Naive thymus-derived CD8-positive, alpha-beta T cell (primary cell): Measurements from ENCODE around the gene PTPN7. TPM values are rescaled to one million over a fixed set of nuclear protein-coding genes. Genes with fewer than 3 reads are reported as not detected.

Experiments used
- ATAC-seq, 2 donors: fragments of 150-1000 bp; cut with Tn5 transposase in 1 of 2; sonication (Bioruptor Pico), chemical (Tn5 transposase) in 1 of 2; 1 replicate in 1 of 2; 2 replicates in 1 of 2; pipeline ENCODE4 v1.10.0; 2021; ENCODE audit warnings: mild to moderate bottlenecking in 2 of 2, moderate library complexity in 2 of 2
- POLR2A ChIA-PET: fragments of 350-600 bp; sonication (Branson Sonifier 250); formaldehyde crosslinking; loops from one replicate; lab custom pipeline; 2021; ENCODE audit warnings: antibody characterized with exemption; lab: Charles Lee
- DNase-seq, 10 donors: peaks; one replicate each; pipeline versions ENCODE4 v3.0.0 to v3.0.0-alpha.2; 2020 to 2022
- H3K27ac Mint-ChIP-seq, 10 donors: one replicate each; pipeline ENCODE4 v1.8.0; 2020 to 2022; ENCODE audit warnings: mild to moderate bottlenecking in 10 of 10, mixed read lengths in 10 of 10, moderate library complexity in 4 of 10, inconsistent platforms in 1 of 10
- H3K27me3 Mint-ChIP-seq, 5 donors: one replicate each; pipeline ENCODE4 v1.8.0; 2021 to 2022; ENCODE audit warnings: mixed read lengths in 5 of 5
- H3K36me3 Mint-ChIP-seq, 3 donors: one replicate each; pipeline ENCODE4 v1.8.0; 2020 to 2022; ENCODE audit warnings: mixed read lengths in 3 of 3, mild to moderate bottlenecking in 2 of 3, inconsistent platforms in 1 of 3
- H3K4me1 Mint-ChIP-seq, 4 donors: one replicate each; pipeline ENCODE4 v1.8.0; 2021 to 2022; ENCODE audit warnings: mixed read lengths in 4 of 4
- H3K4me3 Mint-ChIP-seq, 10 donors: one replicate each; pipeline ENCODE4 v1.8.0; 2020 to 2022; ENCODE audit warnings: mild to moderate bottlenecking in 10 of 10, mixed read lengths in 10 of 10, moderate library complexity in 6 of 10, inconsistent platforms in 1 of 10
- H3K9me3 Mint-ChIP-seq, 9 donors: one replicate each; pipeline ENCODE4 v1.8.0; 2020 to 2022; ENCODE audit warnings: mixed read lengths in 9 of 9, mild to moderate bottlenecking in 3 of 9, inconsistent platforms in 1 of 9, moderate library complexity in 1 of 9
- polyA plus RNA-seq, 3 donors: library from polyadenylated mRNA; unstranded; fragments of 300-500 nt; fragmentation: Illumina TruSeq; gene quantifications; one replicate each; pipeline ENCODE4 v1.2.3, GENCODE V29; 2021
- total RNA-seq, 8 experiments: library from RNA in 2 of 8; stranded (reverse) in 2 of 8; gene quantifications; one replicate each; pipeline ENCODE4 v1.2.3 and lab custom pipeline; 2021 to 2026

PTPN7 gene
- total and polyA plus RNA-seq, 5 experiments from 2014 or later: 35.9 to 44.4 (median 37.7) TPM

DNA sequence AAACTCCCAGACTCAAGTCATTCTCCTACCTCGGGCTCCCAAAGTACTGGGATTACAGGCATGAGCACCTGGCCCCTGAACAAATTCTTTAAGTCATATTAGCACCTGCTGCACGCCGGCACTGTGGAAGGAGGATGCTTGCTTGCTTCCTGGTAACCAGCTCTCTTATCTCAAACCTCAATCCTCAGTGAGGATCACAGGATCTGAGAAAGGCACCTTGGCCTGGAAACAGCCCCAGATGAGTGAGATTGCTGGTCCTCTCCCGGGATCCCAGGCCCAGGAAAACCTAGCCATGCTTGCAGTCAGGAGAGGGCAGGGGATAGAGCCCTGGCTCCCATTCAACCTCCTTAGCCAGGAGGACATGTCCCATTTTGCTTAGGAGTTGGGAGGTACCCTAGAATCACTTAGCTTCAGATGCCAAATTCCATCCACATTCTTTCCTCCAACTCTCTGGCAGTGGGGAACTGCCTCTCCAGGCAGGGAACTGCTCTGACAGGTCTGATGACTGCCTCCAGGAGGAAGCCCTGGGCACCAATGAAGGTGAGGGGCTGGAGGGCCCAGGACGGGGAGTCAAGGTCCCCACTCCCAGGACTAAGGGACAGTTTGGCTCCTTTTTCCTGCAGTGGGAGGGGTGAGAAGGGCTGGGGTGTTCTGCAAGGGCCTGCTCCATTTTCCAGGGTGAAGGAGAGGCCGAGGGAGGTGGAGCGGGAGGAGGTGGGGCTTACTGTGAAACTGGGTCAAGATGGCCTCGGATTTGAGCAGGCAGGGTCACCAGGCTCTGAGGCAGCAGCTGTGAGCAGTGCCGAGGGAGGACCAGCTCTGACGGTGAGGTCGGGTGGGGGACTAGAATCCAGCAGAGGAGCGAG is 28.2 kb downstream of the PTPN7 start:
- Mint-ChIP-seq H3K4me3 (peak overlapping the region in 1 of 10 donors; percentile 38), H3K36me3 (peaks cover 0 to 40% (median 0%) of the 10 kb centered on the region in 3 donors), H3K27me3 (peaks cover 0 to 8% (median 2%) of the 10 kb centered on the region in 5 donors), H3K4me1 (peaks cover 0 to 13% (median 4%) of the 10 kb centered on the region in 4 donors), H3K27ac (peak overlapping the region in 8 of 10 donors; percentile 22 to 77 (median 48)), H3K9me3 (no peaks in the 10 kb centered on the region)
- POLR2A ChIA-PET: no interaction called here
- ATAC-seq (no peak), DNase-seq (no peak)

DNA sequence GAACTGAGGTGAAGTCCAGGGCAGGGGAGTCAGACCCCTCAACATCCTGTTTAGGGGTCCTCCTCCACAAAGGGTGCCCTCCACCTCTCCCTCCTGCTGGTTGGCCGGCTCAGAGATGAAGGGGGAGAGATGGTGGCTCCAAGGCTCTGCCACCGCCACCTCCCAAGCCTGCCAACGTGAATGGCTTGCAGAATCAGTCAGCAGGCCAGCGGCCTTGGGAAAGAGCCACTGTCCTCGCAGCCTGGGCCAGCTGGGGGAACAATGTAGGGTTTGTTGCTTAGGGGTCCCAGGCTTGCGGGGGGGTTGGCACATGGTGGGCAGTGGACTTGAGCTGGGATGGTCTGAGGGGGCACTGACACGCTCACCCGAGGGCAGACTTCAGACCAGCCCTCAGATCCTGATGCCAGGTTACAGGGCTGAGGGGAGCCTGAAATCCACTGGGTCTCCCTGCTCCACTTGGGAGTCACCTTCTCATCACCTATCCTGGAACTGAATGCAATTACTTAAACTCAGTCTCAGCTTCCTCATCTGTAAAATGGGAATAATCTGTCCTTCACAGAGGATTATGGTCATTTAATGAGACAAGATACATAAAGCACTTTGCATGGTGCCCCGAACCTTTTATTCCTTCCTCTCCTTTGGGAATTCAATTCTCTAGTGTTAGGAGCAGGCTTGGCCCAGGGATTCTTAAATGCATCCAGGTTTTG is 29.4 kb downstream of the PTPN7 start:
- ATAC-seq (no peak), DNase-seq (no peak)
- Mint-ChIP-seq H3K27me3 (peaks cover 0 to 20% (median 9%) of the 10 kb centered on the region in 5 donors), H3K36me3 (peaks cover 0 to 35% (median 0%) of the 10 kb centered on the region in 3 donors), H3K27ac (peak overlapping the region in 1 of 10 donors; percentile 22), H3K4me3 (no peak overlapping the region), H3K4me1 (peaks cover 0 to 13% (median 4%) of the 10 kb centered on the region in 4 donors), H3K9me3 (no peaks in the 10 kb centered on the region)
- POLR2A ChIA-PET: interaction anchor here (1.2 kb wide), 1 partner anchor 29 kb away, joined by 3 read pairs; the partner anchor contains the start of gene PTPN7

DNA sequence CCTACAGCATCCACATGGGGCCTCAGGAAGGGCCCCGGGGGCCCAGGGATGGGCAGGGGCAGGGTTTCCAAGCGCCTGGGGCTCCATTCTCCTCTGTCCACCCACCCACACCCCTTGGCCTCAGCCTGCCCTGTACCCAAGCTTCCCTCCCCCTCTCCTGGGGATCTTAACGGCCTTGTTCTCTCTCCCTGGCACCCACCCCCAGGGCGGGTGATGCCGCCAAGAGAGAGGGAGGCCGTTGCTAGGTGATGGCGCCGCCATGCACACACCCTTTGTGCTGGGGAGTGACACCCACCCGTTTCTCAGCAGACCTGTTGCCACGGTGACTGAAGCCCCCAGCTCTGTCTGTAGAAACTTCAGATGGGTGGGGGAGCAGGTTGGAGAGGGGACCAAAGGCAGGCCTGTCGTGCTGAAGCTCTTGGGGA is 30.1 kb downstream of the PTPN7 start:
- peaks cover 0 to 10% (median 4%) of the 10 kb centered on the region in 4 donors for H3K4me1 Mint-ChIP-seq
- peaks cover 0 to 31% (median 0%) of the 10 kb centered on the region in 3 donors for H3K36me3 Mint-ChIP-seq
- peak overlapping the region in 1 of 10 donors; percentile 51 for H3K27ac Mint-ChIP-seq
- no peak overlapping the region for H3K4me3 Mint-ChIP-seq
- POLR2A ChIA-PET: interaction anchor here (1.2 to 1.4 kb wide), 2 partner anchors 13 to 30 kb away, joined by 3 to 5 read pairs; partner anchors contain the start of gene PTPN7
- no peak for ATAC-seq
- H3K27me3 Mint-ChIP-seq: peaks cover 0 to 27% (median 9%) of the 10 kb centered on the region in 5 donors
- no peaks in the 10 kb centered on the region for H3K9me3 Mint-ChIP-seq
- DNase-seq: no peak

DNA sequence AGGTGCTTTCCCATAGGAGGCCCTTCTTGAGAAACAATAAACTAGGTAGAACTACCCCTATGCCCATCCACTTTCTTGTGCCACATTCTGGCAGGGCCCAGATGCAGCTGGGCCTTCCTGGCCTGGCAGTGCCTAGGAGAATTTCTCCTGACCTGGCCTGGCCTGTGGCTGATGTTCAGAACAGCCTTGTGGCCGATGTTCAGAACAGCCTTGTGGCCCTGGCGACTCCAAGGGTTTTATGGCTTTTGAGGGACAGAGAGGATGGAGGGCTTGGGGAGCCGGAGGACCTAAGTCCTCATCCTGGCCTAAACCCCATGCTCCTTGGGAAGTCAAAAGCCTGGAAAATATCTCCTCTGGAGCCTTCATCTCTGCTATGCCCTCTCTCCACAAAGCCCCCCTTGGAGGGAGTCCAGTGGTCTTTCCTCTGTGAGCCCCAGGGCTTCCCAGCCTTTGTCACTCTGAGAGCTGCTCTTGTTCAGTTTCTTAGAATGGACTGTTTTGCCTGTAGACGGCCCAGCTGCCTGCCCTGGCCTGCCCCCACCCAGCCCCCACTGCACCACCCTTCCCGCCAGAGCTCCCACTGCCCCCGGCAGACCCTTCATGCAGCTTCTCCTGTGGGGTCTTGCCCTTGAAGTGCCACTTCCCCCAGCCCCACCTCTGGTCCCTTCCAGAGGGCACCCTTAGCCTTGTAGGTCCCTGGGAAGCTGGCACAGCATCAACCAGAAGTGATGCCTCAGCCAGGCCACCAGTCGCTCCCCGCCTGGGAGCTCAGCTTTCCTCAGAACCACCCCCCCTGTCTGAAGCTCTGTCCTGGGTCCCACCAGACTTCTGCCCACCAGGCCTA is 30.7 kb downstream of the PTPN7 start:
- ATAC-seq: peak in 1 of 2 donors; percentile 12
- POLR2A ChIA-PET: interaction anchor here (1.4 kb wide), 1 partner anchor 13 kb away, joined by 5 read pairs; no protein-coding TSS in a partner anchor
- H3K9me3 Mint-ChIP-seq: no peaks in the 10 kb centered on the region
- H3K4me1 Mint-ChIP-seq: peaks cover 0 to 9% (median 3%) of the 10 kb centered on the region in 4 donors
- no peak for DNase-seq
- H3K27ac Mint-ChIP-seq: peak overlapping the region in 2 of 10 donors; percentile 41 to 51
- H3K36me3 Mint-ChIP-seq: peaks cover 0 to 27% (median 0%) of the 10 kb centered on the region in 3 donors
- H3K4me3 Mint-ChIP-seq: no peak overlapping the region
- H3K27me3 Mint-ChIP-seq: peaks cover 0 to 27% (median 9%) of the 10 kb centered on the region in 5 donors

DNA sequence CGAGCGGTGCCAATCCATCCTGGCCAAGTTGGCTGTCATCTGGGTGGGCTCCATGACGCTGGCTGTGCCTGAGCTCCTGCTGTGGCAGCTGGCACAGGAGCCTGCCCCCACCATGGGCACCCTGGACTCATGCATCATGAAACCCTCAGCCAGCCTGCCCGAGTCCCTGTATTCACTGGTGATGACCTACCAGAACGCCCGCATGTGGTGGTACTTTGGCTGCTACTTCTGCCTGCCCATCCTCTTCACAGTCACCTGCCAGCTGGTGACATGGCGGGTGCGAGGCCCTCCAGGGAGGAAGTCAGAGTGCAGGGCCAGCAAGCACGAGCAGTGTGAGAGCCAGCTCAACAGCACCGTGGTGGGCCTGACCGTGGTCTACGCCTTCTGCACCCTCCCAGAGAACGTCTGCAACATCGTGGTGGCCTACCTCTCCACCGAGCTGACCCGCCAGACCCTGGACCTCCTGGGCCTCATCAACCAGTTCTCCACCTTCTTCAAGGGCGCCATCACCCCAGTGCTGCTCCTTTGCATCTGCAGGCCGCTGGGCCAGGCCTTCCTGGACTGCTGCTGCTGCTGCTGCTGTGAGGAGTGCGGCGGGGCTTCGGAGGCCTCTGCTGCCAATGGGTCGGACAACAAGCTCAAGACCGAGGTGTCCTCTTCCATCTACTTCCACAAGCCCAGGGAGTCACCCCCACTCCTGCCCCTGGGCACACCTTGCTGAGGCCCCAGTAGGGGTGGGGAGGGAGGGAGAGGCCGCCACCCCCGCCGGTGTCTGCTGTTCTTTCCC is 32.4 kb downstream of the PTPN7 start:
- no peak for ATAC-seq
- no peak overlapping the region for H3K27ac Mint-ChIP-seq

DNA sequence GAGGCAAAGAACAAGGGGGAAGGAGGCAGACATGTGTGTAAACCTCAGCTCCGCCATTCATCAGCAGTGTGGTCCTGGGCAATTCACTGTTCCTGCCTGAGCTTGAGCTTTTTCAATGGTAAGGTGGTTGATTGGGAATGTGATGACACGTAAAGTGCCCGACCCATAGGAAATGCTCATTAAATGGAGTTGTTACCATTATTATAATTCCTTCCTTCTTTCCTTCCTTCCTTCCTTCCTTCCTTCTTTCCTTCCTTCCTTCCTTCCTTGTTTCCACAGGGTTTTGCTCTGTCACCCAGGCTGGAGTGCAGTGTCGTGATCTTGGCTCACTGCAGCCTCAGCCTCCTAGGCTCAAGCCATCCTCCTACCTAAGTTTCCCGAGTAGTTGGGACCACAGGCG is 33.3 kb downstream of the PTPN7 start:
- DNase-seq (no peak), ATAC-seq (no peak)
- peaks cover 0 to 6% (median 3%) of the 10 kb centered on the region in 4 donors for H3K4me1 Mint-ChIP-seq
- H3K27me3 Mint-ChIP-seq: peaks cover 3 to 45% (median 13%) of the 10 kb centered on the region in 5 donors
- H3K4me3 Mint-ChIP-seq: no peak overlapping the region
- H3K9me3 Mint-ChIP-seq: no peaks in the 10 kb centered on the region
- peaks cover 0 to 2% (median 0%) of the 10 kb centered on the region in 3 donors for H3K36me3 Mint-ChIP-seq
- POLR2A ChIA-PET: no interaction called here
- no peak overlapping the region for H3K27ac Mint-ChIP-seq

More for the DNA sequence above, 32.4 kb downstream of the PTPN7 start:
- DNase-seq: no peak
- POLR2A ChIA-PET: no interaction called here
- Mint-ChIP-seq H3K27me3 (peaks cover 3 to 42% (median 13%) of the 10 kb centered on the region in 5 donors), H3K4me1 (peaks cover 0 to 9% (median 3%) of the 10 kb centered on the region in 4 donors), H3K4me3 (no peak overlapping the region), H3K36me3 (peaks cover 0 to 11% (median 0%) of the 10 kb centered on the region in 3 donors), H3K9me3 (no peaks in the 10 kb centered on the region)

DNA sequence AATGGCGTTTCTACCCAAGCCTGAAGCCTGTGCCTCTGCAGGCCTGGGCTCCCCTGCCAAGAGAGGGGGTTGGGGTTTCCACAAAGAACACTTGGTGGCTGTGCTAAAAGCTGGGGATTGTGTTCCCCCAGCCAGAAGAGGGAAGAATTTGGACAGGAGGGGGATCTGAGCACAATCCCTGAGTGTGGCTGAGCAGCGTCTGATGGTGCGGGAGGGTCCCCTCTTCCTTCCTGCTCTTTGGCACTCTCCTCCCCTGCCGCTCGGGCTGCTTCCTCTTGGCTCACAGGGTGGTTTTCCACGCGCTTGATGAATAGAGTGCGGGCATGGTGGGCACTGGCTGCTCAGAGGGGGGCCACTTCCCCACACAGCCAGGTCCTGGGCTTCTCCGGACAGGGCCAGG is 34.0 kb downstream of the PTPN7 start:
- Mint-ChIP-seq H3K27me3 (peaks cover 3 to 51% (median 19%) of the 10 kb centered on the region in 5 donors), H3K4me3 (no peak overlapping the region), H3K36me3 (no peaks in the 10 kb centered on the region), H3K4me1 (peaks cover 0 to 4% (median under 1%) of the 10 kb centered on the region in 4 donors), H3K9me3 (no peaks in the 10 kb centered on the region), H3K27ac (no peak overlapping the region)
- DNase-seq: no peak
- no peak for ATAC-seq
- POLR2A ChIA-PET: no interaction called here

DNA sequence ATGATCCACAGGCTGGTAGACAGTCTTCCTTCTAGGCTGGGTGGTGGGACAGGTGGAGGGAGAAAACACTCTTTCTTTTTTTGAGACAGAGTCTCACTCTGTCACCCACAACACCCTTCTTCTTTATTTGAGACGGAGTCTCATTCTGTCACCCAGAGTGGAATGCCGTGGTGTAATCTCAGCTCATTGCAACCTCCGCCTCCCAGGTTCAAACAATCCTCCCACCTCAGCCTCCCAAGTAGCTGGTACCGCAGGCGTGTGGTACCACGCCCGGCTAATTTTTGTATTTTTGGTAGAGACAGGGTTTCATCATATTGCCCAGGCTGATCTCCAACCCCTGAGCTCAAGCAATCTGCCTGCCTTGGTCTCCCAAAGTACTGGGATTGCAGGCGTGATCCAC is 34.8 kb downstream of the PTPN7 start:
- Mint-ChIP-seq H3K27me3 (peaks cover 3 to 56% (median 22%) of the 10 kb centered on the region in 5 donors), H3K36me3 (no peaks in the 10 kb centered on the region), H3K4me1 (peaks cover 0 to 4% (median 0%) of the 10 kb centered on the region in 4 donors), H3K4me3 (no peak overlapping the region), H3K9me3 (no peaks in the 10 kb centered on the region), H3K27ac (no peak overlapping the region)
- DNase-seq (no peak), ATAC-seq (no peak)
- POLR2A ChIA-PET: no interaction called here

DNA sequence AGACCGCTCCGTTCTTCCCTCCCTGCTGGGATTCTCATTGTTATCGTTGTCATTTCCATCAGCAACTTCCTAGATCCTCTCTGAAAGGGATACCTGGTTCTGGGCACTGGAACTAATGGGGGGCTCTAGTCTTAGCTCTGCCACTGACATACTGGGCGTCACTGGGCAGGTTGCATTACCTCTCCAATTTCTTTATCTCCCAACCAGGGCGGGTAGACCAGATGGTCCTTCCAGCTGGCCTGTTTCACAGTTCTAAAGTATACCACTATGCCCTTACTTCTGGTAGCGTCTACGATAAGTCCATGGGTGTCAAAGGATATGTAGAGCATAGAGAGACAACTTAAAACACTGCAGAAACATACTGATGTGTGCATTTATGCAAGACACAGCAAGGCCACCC is 36.3 kb downstream of the PTPN7 start:
- H3K4me1 Mint-ChIP-seq: peaks cover 0 to 3% (median 0%) of the 10 kb centered on the region in 4 donors
- POLR2A ChIA-PET: no interaction called here

DNA sequence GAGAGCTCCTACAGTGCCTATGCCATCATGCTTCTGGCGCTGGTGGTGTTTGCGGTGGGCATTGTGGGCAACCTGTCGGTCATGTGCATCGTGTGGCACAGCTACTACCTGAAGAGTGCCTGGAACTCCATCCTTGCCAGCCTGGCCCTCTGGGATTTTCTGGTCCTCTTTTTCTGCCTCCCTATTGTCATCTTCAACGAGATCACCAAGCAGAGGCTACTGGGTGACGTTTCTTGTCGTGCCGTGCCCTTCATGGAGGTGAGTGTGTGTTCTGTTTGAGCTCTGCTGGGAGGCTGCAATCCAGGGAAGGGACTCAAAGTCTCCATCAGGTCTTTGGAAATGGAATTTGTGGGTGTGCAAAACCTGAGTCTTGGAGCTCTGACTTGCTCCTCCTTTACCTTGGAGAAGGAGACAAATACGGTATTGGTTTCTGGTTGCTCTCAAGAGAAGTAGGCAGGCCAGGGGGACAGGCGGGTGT is 37.0 kb downstream of the PTPN7 start:
- Mint-ChIP-seq H3K27me3 (peaks cover 3 to 56% (median 22%) of the 10 kb centered on the region in 5 donors), H3K9me3 (no peaks in the 10 kb centered on the region), H3K4me1 (no peaks in the 10 kb centered on the region), H3K36me3 (no peaks in the 10 kb centered on the region), H3K27ac (peak overlapping the region in 1 of 10 donors; percentile 39), H3K4me3 (no peak overlapping the region)
- ATAC-seq (no peak), DNase-seq (no peak)
- POLR2A ChIA-PET: no interaction called here

More for the DNA sequence above, 36.3 kb downstream of the PTPN7 start:
- Mint-ChIP-seq H3K36me3 (no peaks in the 10 kb centered on the region), H3K9me3 (no peaks in the 10 kb centered on the region), H3K27me3 (peaks cover 3 to 56% (median 22%) of the 10 kb centered on the region in 5 donors), H3K27ac (no peak overlapping the region), H3K4me3 (no peak overlapping the region)
- DNase-seq (no peak), ATAC-seq (no peak)

DNA sequence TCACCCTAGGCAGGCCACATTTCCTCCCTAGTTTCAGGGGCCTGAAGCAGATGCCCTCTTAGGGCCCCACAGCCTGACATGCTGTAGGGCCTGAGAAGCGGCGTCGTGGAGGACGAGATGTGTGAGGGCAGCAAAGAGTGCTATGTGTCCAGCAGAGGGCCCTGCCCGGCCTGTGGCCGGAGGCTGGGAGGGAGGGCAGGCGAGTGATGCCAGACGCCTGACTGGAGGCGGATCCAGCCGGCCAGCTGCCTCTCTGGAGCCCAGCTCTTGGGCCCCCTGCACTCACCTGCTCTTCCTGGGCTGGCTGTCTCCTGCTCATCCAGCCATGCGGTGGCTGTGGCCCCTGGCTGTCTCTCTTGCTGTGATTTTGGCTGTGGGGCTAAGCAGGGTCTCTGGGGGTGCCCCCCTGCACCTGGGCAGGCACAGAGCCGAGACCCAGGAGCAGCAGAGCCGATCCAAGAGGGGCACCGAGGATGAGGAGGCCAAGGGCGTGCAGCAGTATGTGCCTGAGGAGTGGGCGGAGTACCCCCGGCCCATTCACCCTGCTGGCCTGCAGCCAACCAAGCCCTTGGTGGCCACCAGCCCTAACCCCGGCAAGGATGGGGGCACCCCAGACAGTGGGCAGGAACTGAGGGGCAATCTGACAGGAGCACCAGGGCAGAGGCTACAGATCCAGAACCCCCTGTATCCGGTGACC is 37.6 kb downstream of the PTPN7 start, which contains the start of gene GPR37L1:
Gene GPR37L1 (plus strand): TSS at position 279 of the 697 bp plus-strand sequence. CDS start 47 bp downstream, at position 326.
- ATAC-seq: no peak
- H3K4me3 Mint-ChIP-seq: no peak within 1 kb of the TSS
- H3K4me1 Mint-ChIP-seq: no peaks in the 10 kb centered on the region
- no peak for DNase-seq
- POLR2A ChIA-PET: no interaction called here
- peaks cover 3 to 54% (median 22%) of the 10 kb centered on the region in 5 donors for H3K27me3 Mint-ChIP-seq
- no peaks in the 10 kb centered on the region for H3K36me3 Mint-ChIP-seq
- H3K27ac Mint-ChIP-seq: peak within 1 kb of the TSS in 1 of 10 donors; percentile 39
- H3K9me3 Mint-ChIP-seq: no peaks in the 10 kb centered on the region
